CD4-positive, alpha-beta T cell treated with Interleukin-17A for 4 hours (primary cell): Measurements from ENCODE around the gene PPP4R2.
A peak's percentile ranks its signal among the peaks of the same experiment; 100 is the strongest.

Experiments
- DNase-seq: peaks from one replicate; pipeline ENCODE4 v3.0.0-alpha.2; 2020; ENCODE audit warnings: mixed read lengths

The PPP4R2 gene

GRCh38 chr3:72996473-72997333 lies at the start of gene PPP4R2:
Gene PPP4R2 (plus strand): TSS chr3:72996811. CDS start chr3:72997038, 227 bp downstream.
- DNase-seq, result peak; percentile 92

- DNase-seq, result no peak
Observed at GRCh38 chr3:72947715-72948490, 48.7 kb upstream of the PPP4R2 start.

GRCh38 chr3:72949016-72949415 lies 47.6 kb upstream of the PPP4R2 start:
- DNase-seq, result no peak

GRCh38 chr3:72950372-72950771 lies 46.2 kb upstream of the PPP4R2 start:
- no peak for DNase-seq

- DNase-seq, result no peak
Observed at GRCh38 chr3:72950801-72951200, 45.8 kb upstream of the PPP4R2 start.

GRCh38 chr3:72951259-72951722 lies 45.3 kb upstream of the PPP4R2 start:
- no peak for DNase-seq

GRCh38 chr3:72953325-72953956 lies 43.2 kb upstream of the PPP4R2 start:
- DNase-seq, result no peak

GRCh38 chr3:72957297-72957696 lies 39.3 kb upstream of the PPP4R2 start:
- no peak for DNase-seq

- DNase-seq, result no peak
Observed at GRCh38 chr3:72959336-72959735, 37.3 kb upstream of the PPP4R2 start.

- no peak for DNase-seq
Observed at GRCh38 chr3:72960812-72961518, 35.6 kb upstream of the PPP4R2 start.

- no peak for DNase-seq
Observed at GRCh38 chr3:72961752-72962151, 34.9 kb upstream of the PPP4R2 start.

GRCh38 chr3:72962317-72962716 lies 34.3 kb upstream of the PPP4R2 start:
- no peak for DNase-seq

GRCh38 chr3:72964633-72965032 lies 32.0 kb upstream of the PPP4R2 start:
- no peak for DNase-seq

- no peak for DNase-seq
Observed at GRCh38 chr3:72968266-72968664, 28.3 kb upstream of the PPP4R2 start.

- no peak for DNase-seq
Observed at GRCh38 chr3:72969766-72970165, 26.8 kb upstream of the PPP4R2 start.

GRCh38 chr3:72970942-72971341 lies 25.7 kb upstream of the PPP4R2 start:
- DNase-seq, result no peak

- no peak for DNase-seq
Observed at GRCh38 chr3:72972706-72973030, 23.9 kb upstream of the PPP4R2 start.

GRCh38 chr3:72973031-72973723 lies 23.4 kb upstream of the PPP4R2 start:
- no peak for DNase-seq

GRCh38 chr3:72973786-72974185 lies 22.8 kb upstream of the PPP4R2 start:
- DNase-seq, result no peak

- DNase-seq, result no peak
Observed at GRCh38 chr3:72974956-72975355, 21.7 kb upstream of the PPP4R2 start.

- DNase-seq, result no peak
Observed at GRCh38 chr3:72976281-72976741, 20.3 kb upstream of the PPP4R2 start.
